ENCODE data around the gene KEL.
A peak's percentile ranks its signal among the peaks of the same experiment; 100 is the strongest.

The KEL gene

DNA sequence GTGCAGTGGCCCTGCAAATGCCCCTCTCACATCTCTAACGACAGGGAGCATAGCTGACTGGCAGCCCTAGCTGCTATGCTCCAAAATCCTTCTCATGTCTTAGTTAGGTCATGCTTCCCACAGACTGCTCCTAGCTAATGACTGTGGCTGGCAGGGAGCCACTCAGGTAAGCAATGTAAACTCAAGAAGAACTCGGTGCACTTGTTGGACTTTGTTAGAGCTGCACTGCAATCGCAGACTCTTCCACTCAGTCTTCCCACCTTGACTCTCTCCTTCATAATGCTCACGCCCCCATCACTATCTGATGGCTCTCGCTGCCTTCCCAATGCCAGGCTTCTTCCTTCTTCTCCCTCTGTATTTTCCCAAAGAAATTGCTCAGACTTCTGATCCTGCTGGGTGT is 40.7 kb upstream of the KEL start:
- no peak overlapping the region for H3K27ac ChIP-seq
- no peaks in the 10 kb centered on the region for H3K27me3 ChIP-seq (ENCODE audit: insufficient read depth, low read depth)
- no peak overlapping the region for H3K4me3 ChIP-seq (IDR thresholded peaks at IDR 0.05; ENCODE audit: insufficient read depth, low read depth, low read length)
- H3K79me2 ChIP-seq (ENCODE audit: insufficient read depth, low read depth), result no peaks in the 10 kb centered on the region
- peak overlapping the region; percentile 78 for H2AFZ ChIP-seq (ENCODE audit: low read depth)
- H4K20me1 ChIP-seq (ENCODE audit: insufficient read depth), result no peaks in the 10 kb centered on the region
- peaks cover 4% of the 10 kb centered on the region for H3K4me1 ChIP-seq (ENCODE audit: low read depth, poor library complexity, severe bottlenecking)
- TF ChIP-seq, protein P1, sequence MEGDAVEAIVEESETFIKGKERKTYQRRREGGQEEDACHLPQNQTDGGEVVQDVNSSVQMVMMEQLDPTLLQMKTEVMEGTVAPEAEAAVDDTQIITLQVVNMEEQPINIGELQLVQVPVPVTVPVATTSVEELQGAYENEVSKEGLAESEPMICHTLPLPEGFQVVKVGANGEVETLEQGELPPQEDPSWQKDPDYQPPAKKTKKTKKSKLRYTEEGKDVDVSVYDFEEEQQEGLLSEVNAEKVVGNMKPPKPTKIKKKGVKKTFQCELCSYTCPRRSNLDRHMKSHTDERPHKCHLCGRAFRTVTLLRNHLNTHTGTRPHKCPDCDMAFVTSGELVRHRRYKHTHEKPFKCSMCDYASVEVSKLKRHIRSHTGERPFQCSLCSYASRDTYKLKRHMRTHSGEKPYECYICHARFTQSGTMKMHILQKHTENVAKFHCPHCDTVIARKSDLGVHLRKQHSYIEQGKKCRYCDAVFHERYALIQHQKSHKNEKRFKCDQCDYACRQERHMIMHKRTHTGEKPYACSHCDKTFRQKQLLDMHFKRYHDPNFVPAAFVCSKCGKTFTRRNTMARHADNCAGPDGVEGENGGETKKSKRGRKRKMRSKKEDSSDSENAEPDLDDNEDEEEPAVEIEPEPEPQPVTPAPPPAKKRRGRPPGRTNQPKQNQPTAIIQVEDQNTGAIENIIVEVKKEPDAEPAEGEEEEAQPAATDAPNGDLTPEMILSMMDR (conservative IDR thresholded peaks at IDR 0.05; ENCODE audit: low read depth, low read length), result no peak
- peak overlapping the region; percentile 27 for H3K4me2 ChIP-seq
- no peak overlapping the region for H3K9ac ChIP-seq
- H3K36me3 ChIP-seq (ENCODE audit: insufficient read depth), result no peaks in the 10 kb centered on the region

- Histone ChIP-seq H3K36me3 (ENCODE audit: insufficient read depth) (no peaks in the 10 kb centered on the region), H4K20me1 (ENCODE audit: insufficient read depth) (no peaks in the 10 kb centered on the region), H3K4me3 (IDR thresholded peaks at IDR 0.05; ENCODE audit: insufficient read depth, low read depth, low read length) (no peak overlapping the region), H3K4me1 (ENCODE audit: low read depth, poor library complexity, severe bottlenecking) (peaks cover 4% of the 10 kb centered on the region), H3K4me2 (no peak overlapping the region), H3K9ac (no peak overlapping the region), H3K27ac (no peak overlapping the region), H3K27me3 (ENCODE audit: insufficient read depth, low read depth) (no peaks in the 10 kb centered on the region), H3K79me2 (ENCODE audit: insufficient read depth, low read depth) (no peaks in the 10 kb centered on the region), H2AFZ (ENCODE audit: low read depth) (no peak overlapping the region)
- TF ChIP-seq, protein P1 (conservative IDR thresholded peaks at IDR 0.05; ENCODE audit: low read depth, low read length), result peak; percentile 46; the same call in 1 of the 2 replicates
These were observed 39.9 kb upstream of the KEL start for GRCh38 chr7:143002106-143002505.

- H3K4me2 ChIP-seq, result no peak overlapping the region
- TF ChIP-seq, protein P1 (conservative IDR thresholded peaks at IDR 0.05; ENCODE audit: low read depth, low read length), result no peak
- H4K20me1 ChIP-seq (ENCODE audit: insufficient read depth), result no peaks in the 10 kb centered on the region
- H3K79me2 ChIP-seq (ENCODE audit: insufficient read depth, low read depth), result no peaks in the 10 kb centered on the region
- H3K27me3 ChIP-seq (ENCODE audit: insufficient read depth, low read depth), result no peaks in the 10 kb centered on the region
- no peak overlapping the region for H2AFZ ChIP-seq (ENCODE audit: low read depth)
- H3K4me3 ChIP-seq (IDR thresholded peaks at IDR 0.05; ENCODE audit: insufficient read depth, low read depth, low read length), result no peak overlapping the region
- no peak overlapping the region for H3K27ac ChIP-seq
- H3K9ac ChIP-seq, result no peak overlapping the region
- H3K36me3 ChIP-seq (ENCODE audit: insufficient read depth), result no peaks in the 10 kb centered on the region
- peaks cover 4% of the 10 kb centered on the region for H3K4me1 ChIP-seq (ENCODE audit: low read depth, poor library complexity, severe bottlenecking)
These were observed 38.5 kb upstream of the KEL start for GRCh38 chr7:143000648-143001047.

GRCh38 chr7:142999793-143000192 is 37.6 kb upstream of the KEL start:
- Histone ChIP-seq H3K27ac (no peak overlapping the region), H3K4me3 (IDR thresholded peaks at IDR 0.05; ENCODE audit: insufficient read depth, low read depth, low read length) (no peak overlapping the region), H3K79me2 (ENCODE audit: insufficient read depth, low read depth) (no peaks in the 10 kb centered on the region), H4K20me1 (ENCODE audit: insufficient read depth) (no peaks in the 10 kb centered on the region), H3K4me1 (ENCODE audit: low read depth, poor library complexity, severe bottlenecking) (peaks cover 4% of the 10 kb centered on the region), H2AFZ (ENCODE audit: low read depth) (no peak overlapping the region), H3K27me3 (ENCODE audit: insufficient read depth, low read depth) (no peaks in the 10 kb centered on the region), H3K36me3 (ENCODE audit: insufficient read depth) (no peaks in the 10 kb centered on the region), H3K9ac (no peak overlapping the region), H3K4me2 (no peak overlapping the region)
- TF ChIP-seq, protein P1 (conservative IDR thresholded peaks at IDR 0.05; ENCODE audit: low read depth, low read length), result no peak

Data from KMS-11 (cell line).